Measurements from ENCODE around the gene RELN. TPM values are rescaled to one million over a fixed set of nuclear protein-coding genes. Genes with fewer than 3 reads are reported as not detected.

Gene RELN
- total RNA-seq, 1 experiment from 2014 or later = 0.20 TPM

- Histone ChIP-seq H3K27me3 (ENCODE audit: insufficient read depth, low read length) (peaks cover 29% of the 10 kb centered on the region), H3K9ac (ENCODE audit: low read length) (no peak overlapping the region), H4K20me1 (ENCODE audit: insufficient read depth) (no peaks in the 10 kb centered on the region), H3K9me3 (ENCODE audit: control insufficient read depth in 1 of 2, insufficient read depth in 1 of 2, low read depth in 1 of 2, low read length in 2 of 2) (no peaks in the 10 kb centered on the region), H3K27ac (ENCODE audit: low read depth, low read length) (no peak overlapping the region), H3K36me3 (ENCODE audit: control insufficient read depth in 1 of 2, insufficient read depth in 2 of 2, low read length in 2 of 2) (no peaks in the 10 kb centered on the region), H3K4me1 (ENCODE audit: control insufficient read depth in 1 of 2, insufficient read depth in 2 of 2, low read length in 2 of 2) (no peaks in the 10 kb centered on the region), H3K4me2 (ENCODE audit: low read length) (no peak overlapping the region), H3K4me3 (replicated peaks in 1 of 2; ENCODE audit: low read depth in 1 of 2, low read length in 2 of 2) (no peak overlapping the region), H3K79me2 (ENCODE audit: insufficient read depth, low read length) (no peaks in the 10 kb centered on the region), H3K9me2 (ENCODE audit: insufficient read depth) (no peaks in the 10 kb centered on the region), H2AFZ (ENCODE audit: low read depth, low read length, poor library complexity, severe bottlenecking) (no peak overlapping the region)
- no TSS peak for BruUV-seq (replicated peaks)
- DNase-seq (ENCODE audit: low read depth, low spot score) (no peak), ATAC-seq (no peak)
- intact Hi-C loops (cut with micrococcal nuclease) = no loop called here
- ChIA-PET POLR2A (no interaction called here), RAD21 (ENCODE audit: low non-redundant PET in 1 of 2, low total read pairs in 2 of 2, uncharacterized antibody in 2 of 2, unreplicated experiment in 2 of 2) (no interaction called here), CTCF (no interaction called here)
- TF ChIP-seq CEBPB (IDR thresholded peaks at IDR 0.05; ENCODE audit: low read depth) (no peak), TCF7L2 (IDR thresholded peaks at IDR 0.05; ENCODE audit: borderline replicate concordance, extremely low read depth, insufficient read depth, insufficient read length) (no peak)
These were observed 22.7 kb downstream of the RELN start for GRCh38 chr7:103966593-103967277.

GRCh38 chr7:103964269-103964668, 25.2 kb downstream of the RELN start:
- ATAC-seq (no peak), DNase-seq (ENCODE audit: low read depth, low spot score) (no peak)
- Histone ChIP-seq H3K36me3 (ENCODE audit: control insufficient read depth in 1 of 2, insufficient read depth in 2 of 2, low read length in 2 of 2) (no peaks in the 10 kb centered on the region), H3K9me2 (ENCODE audit: insufficient read depth) (no peaks in the 10 kb centered on the region), H2AFZ (ENCODE audit: low read depth, low read length, poor library complexity, severe bottlenecking) (no peak overlapping the region), H3K9ac (ENCODE audit: low read length) (no peak overlapping the region), H4K20me1 (ENCODE audit: insufficient read depth) (no peaks in the 10 kb centered on the region), H3K4me1 (ENCODE audit: control insufficient read depth in 1 of 2, insufficient read depth in 2 of 2, low read length in 2 of 2) (no peaks in the 10 kb centered on the region), H3K27ac (ENCODE audit: low read depth, low read length) (no peak overlapping the region), H3K27me3 (ENCODE audit: insufficient read depth, low read length) (peaks cover 51% of the 10 kb centered on the region), H3K4me3 (replicated peaks in 1 of 2; ENCODE audit: low read depth in 1 of 2, low read length in 2 of 2) (no peak overlapping the region), H3K4me2 (ENCODE audit: low read length) (no peak overlapping the region), H3K79me2 (ENCODE audit: insufficient read depth, low read length) (no peaks in the 10 kb centered on the region), H3K9me3 (ENCODE audit: control insufficient read depth in 1 of 2, insufficient read depth in 1 of 2, low read depth in 1 of 2, low read length in 2 of 2) (no peaks in the 10 kb centered on the region)
- TF ChIP-seq FOSL1 (IDR thresholded peaks at IDR 0.05; ENCODE audit: low read depth) (no peak), TCF7L2 (IDR thresholded peaks at IDR 0.05; ENCODE audit: borderline replicate concordance, extremely low read depth, insufficient read depth, insufficient read length) (no peak), MAX (IDR thresholded peaks at IDR 0.05) (no peak), RAD21 (IDR thresholded peaks at IDR 0.05; ENCODE audit: low read depth) (no peak), ZFX (IDR thresholded peaks at IDR 0.05) (no peak), ZBTB33 (IDR thresholded peaks at IDR 0.05; ENCODE audit: extremely low read depth, insufficient replicate concordance, low read length) (no peak), POLR2AphosphoS5 (IDR thresholded peaks at IDR 0.05; ENCODE audit: low read depth, low read length) (no peak), EZH2phosphoT487 (IDR thresholded peaks at IDR 0.05; ENCODE audit: borderline replicate concordance) (no peak), EGR1 (IDR thresholded peaks at IDR 0.05; ENCODE audit: low read depth) (no peak), POLR2A (IDR thresholded peaks at IDR 0.05; ENCODE audit: borderline replicate concordance, extremely low read depth, insufficient read depth, insufficient read length) (no peak), SIN3A (IDR thresholded peaks at IDR 0.05; ENCODE audit: low read depth) (no peak), ELF1 (IDR thresholded peaks at IDR 0.05; ENCODE audit: borderline replicate concordance, low read depth) (no peak), ATF3 (IDR thresholded peaks at IDR 0.05) (no peak), SRF (IDR thresholded peaks at IDR 0.05; ENCODE audit: low read depth) (no peak)
- ChIA-PET RAD21 (ENCODE audit: low non-redundant PET in 1 of 2, low total read pairs in 2 of 2, uncharacterized antibody in 2 of 2, unreplicated experiment in 2 of 2) (no interaction called here), POLR2A (no interaction called here), CTCF (no interaction called here)
- intact Hi-C loops (cut with micrococcal nuclease) = no loop called here
- no TSS peak for BruUV-seq (replicated peaks)

Measured in HCT116 (cell line).